Karpas-422 (cell line): ENCODE measurements around the gene SSMEM1. TPM values are rescaled to one million over a fixed set of nuclear protein-coding genes. Genes with fewer than 3 reads are reported as not detected.
A peak's percentile ranks its signal among the peaks of the same experiment; 100 is the strongest.
"Not testable (repeated sequence)": the region's sequence is repeated elsewhere in the genome, so short reads cannot be mapped to it uniquely, and the experiment has no call there.

ENCODE experiments used
- DNase-seq: peaks from one replicate; pipeline ENCODE4 v3.0.0-alpha.2; 2015
- H2AFZ ChIP-seq: fragments of 200-600 bp; sonication (generic); 2 replicates; pipeline ENCODE4 v1.6.1; 2014; ENCODE audit warnings: antibody characterized with exemption, low read length, mixed read lengths
- H3K27ac ChIP-seq: fragments of 200-600 bp; sonication (generic); 2 replicates; pipeline ENCODE4 v1.5.1; 2014; ENCODE audit warnings: mild to moderate bottlenecking, low read length, moderate library complexity
- H3K27me3 ChIP-seq: fragments of 200-600 bp; sonication (generic); 2 replicates; pipeline ENCODE4 v1.6.1; 2014; ENCODE audit warnings: low read length, mixed read lengths
- H3K36me3 ChIP-seq: fragments of 200-600 bp; sonication (generic); 2 replicates; pipeline ENCODE4 v1.6.1; 2014; ENCODE audit warnings: low read length, mixed read lengths; ENCODE audit not compliant: insufficient read depth
- H3K4me1 ChIP-seq: fragments of 200-600 bp; sonication (generic); 2 replicates; pipeline ENCODE4 v1.6.1; 2014; ENCODE audit warnings: mild to moderate bottlenecking, low read length, mixed read lengths
- H3K4me2 ChIP-seq: fragments of 200-600 bp; sonication (generic); 2 replicates; pipeline ENCODE4 v1.6.1; 2014; ENCODE audit warnings: low read length, low read depth, mild to moderate bottlenecking; ENCODE audit not compliant: poor library complexity, severe bottlenecking
- H3K4me3 ChIP-seq: fragments of 200-600 bp; sonication (generic); 2 replicates; pipeline ENCODE4 v1.5.1; 2014; ENCODE audit warnings: mild to moderate bottlenecking, antibody characterized with exemption, low read length, mixed read lengths
- H3K79me2 ChIP-seq: fragments of 200-600 bp; sonication (generic); 2 replicates; pipeline ENCODE4 v1.6.1; 2014; ENCODE audit warnings: mild to moderate bottlenecking, low read length, mixed read lengths
- H3K9ac ChIP-seq: fragments of 200-600 bp; sonication (generic); 2 replicates; pipeline ENCODE4 v1.6.0; 2014; ENCODE audit warnings: low read length
- H3K9me2 ChIP-seq: fragments of 200-600 bp; sonication (generic), shearing (Covaris generic); replicated peaks from 2 replicates; pipeline ENCODE4 v1.6.0; 2014; ENCODE audit warnings: mild to moderate bottlenecking, low read length, moderate library complexity; ENCODE audit not compliant: insufficient read depth
- H3K9me3 ChIP-seq: fragments of 300-700, 200-600 bp; sonication (generic); 2 replicates; pipeline ENCODE4 v1.6.1; 2014; ENCODE audit warnings: low read length, mixed read lengths
- H4K20me1 ChIP-seq: fragments of 200-600 bp; sonication (generic); 2 replicates; pipeline ENCODE4 v1.6.1; 2014; ENCODE audit warnings: mild to moderate bottlenecking, antibody characterized with exemption, low read length, low read depth; ENCODE audit not compliant: insufficient read depth
- total RNA-seq: library from RNA; depleted of rRNA; stranded (reverse); fragments of >200 nt; shearing (Covaris generic); gene quantifications from 2 replicates; pipeline ENCODE4 v1.2.3, GENCODE V29; 2014; ENCODE audit warnings: low replicate concordance

SSMEM1 gene
- total RNA-seq, 1 experiment from 2014 or later = not detected

- Histone ChIP-seq H3K9ac (no peak overlapping the region), H2AFZ (peak overlapping the region; percentile 36; the same call in 1 of the 2 replicates)
Measured at GRCh38 chr7:130228840-130229502, 21.3 kb downstream of the SSMEM1 start.

GRCh38 chr7:130229981-130230380 lies 22.3 kb downstream of the SSMEM1 start:
- H3K79me2 ChIP-seq, H3K27ac ChIP-seq, H3K4me2 ChIP-seq, H4K20me1 ChIP-seq, H3K9ac ChIP-seq, H3K27me3 ChIP-seq, H3K36me3 ChIP-seq, H3K9me3 ChIP-seq, H2AFZ ChIP-seq, DNase-seq, H3K4me3 ChIP-seq, H3K4me1 ChIP-seq, H3K9me2 ChIP-seq: not testable (repeated sequence)

More at GRCh38 chr7:130228840-130229502, 21.3 kb downstream of the SSMEM1 start:
- Histone ChIP-seq H3K4me3 (no peak overlapping the region), H3K79me2 (no peaks in the 10 kb centered on the region), H4K20me1 (no peaks in the 10 kb centered on the region), H3K4me1 (no peaks in the 10 kb centered on the region), H3K9me2 (no peaks in the 10 kb centered on the region), H3K27ac (no peak overlapping the region), H3K36me3 (no peaks in the 10 kb centered on the region), H3K27me3 (no peaks in the 10 kb centered on the region), H3K4me2 (no peak overlapping the region), H3K9me3 (no peaks in the 10 kb centered on the region)
- no peak for DNase-seq

GRCh38 chr7:130231792-130232191 lies 24.1 kb downstream of the SSMEM1 start:
- Histone ChIP-seq H4K20me1 (no peaks in the 10 kb centered on the region), H3K4me2 (no peak overlapping the region), H3K79me2 (no peaks in the 10 kb centered on the region), H3K9me3 (no peaks in the 10 kb centered on the region), H3K27ac (no peak overlapping the region), H3K4me3 (no peak overlapping the region), H2AFZ (no peak overlapping the region), H3K4me1 (no peaks in the 10 kb centered on the region), H3K9me2 (no peaks in the 10 kb centered on the region), H3K9ac (no peak overlapping the region), H3K27me3 (no peaks in the 10 kb centered on the region), H3K36me3 (no peaks in the 10 kb centered on the region)
- no peak for DNase-seq

- Histone ChIP-seq H3K9me2 (no peaks in the 10 kb centered on the region), H3K79me2 (no peaks in the 10 kb centered on the region), H3K4me3 (no peak overlapping the region), H4K20me1 (no peaks in the 10 kb centered on the region), H3K4me1 (no peaks in the 10 kb centered on the region), H3K9ac (no peak overlapping the region), H3K36me3 (no peaks in the 10 kb centered on the region), H2AFZ (no peak overlapping the region), H3K27ac (no peak overlapping the region), H3K4me2 (no peak overlapping the region), H3K27me3 (no peaks in the 10 kb centered on the region), H3K9me3 (no peaks in the 10 kb centered on the region)
- DNase-seq = no peak
Measured at GRCh38 chr7:130232209-130232608, 24.5 kb downstream of the SSMEM1 start.

- no peak overlapping the region for H2AFZ ChIP-seq
- no peak overlapping the region for H3K4me2 ChIP-seq
- no peak overlapping the region for H3K27ac ChIP-seq
- DNase-seq = no peak
- H3K79me2 ChIP-seq = no peaks in the 10 kb centered on the region
- no peaks in the 10 kb centered on the region for H3K9me2 ChIP-seq
- no peaks in the 10 kb centered on the region for H4K20me1 ChIP-seq
- no peak overlapping the region for H3K9ac ChIP-seq
- no peaks in the 10 kb centered on the region for H3K36me3 ChIP-seq
- no peaks in the 10 kb centered on the region for H3K4me1 ChIP-seq
- H3K27me3 ChIP-seq = no peaks in the 10 kb centered on the region
- no peak overlapping the region for H3K4me3 ChIP-seq
- H3K9me3 ChIP-seq = no peaks in the 10 kb centered on the region
Measured at GRCh38 chr7:130234078-130234477, 26.4 kb downstream of the SSMEM1 start.

GRCh38 chr7:130236361-130236760 lies 28.7 kb downstream of the SSMEM1 start:
- H3K36me3 ChIP-seq, H3K9ac ChIP-seq, H3K27ac ChIP-seq, H3K4me3 ChIP-seq, H3K4me2 ChIP-seq, H3K9me2 ChIP-seq, H3K9me3 ChIP-seq, H3K27me3 ChIP-seq, DNase-seq, H2AFZ ChIP-seq, H3K79me2 ChIP-seq, H3K4me1 ChIP-seq, H4K20me1 ChIP-seq: not testable (repeated sequence)

- Histone ChIP-seq H3K36me3 (no peaks in the 10 kb centered on the region), H3K4me2 (no peak overlapping the region), H3K9ac (no peak overlapping the region), H3K4me1 (no peaks in the 10 kb centered on the region), H2AFZ (no peak overlapping the region), H3K27ac (no peak overlapping the region), H3K79me2 (no peaks in the 10 kb centered on the region), H4K20me1 (no peaks in the 10 kb centered on the region), H3K27me3 (no peaks in the 10 kb centered on the region), H3K9me3 (no peaks in the 10 kb centered on the region), H3K9me2 (no peaks in the 10 kb centered on the region), H3K4me3 (no peak overlapping the region)
- no peak for DNase-seq
Measured at GRCh38 chr7:130240240-130240639, 32.6 kb downstream of the SSMEM1 start.

- no peak overlapping the region for H3K9ac ChIP-seq
- DNase-seq = peak; percentile 73
- H4K20me1 ChIP-seq = no peaks in the 10 kb centered on the region
- no peaks in the 10 kb centered on the region for H3K9me2 ChIP-seq
- no peak overlapping the region for H3K4me2 ChIP-seq
- H3K27ac ChIP-seq = no peak overlapping the region
- H3K9me3 ChIP-seq = no peaks in the 10 kb centered on the region
- H2AFZ ChIP-seq = no peak overlapping the region; the same call in 1 of the 2 replicates
- no peaks in the 10 kb centered on the region for H3K79me2 ChIP-seq
- no peaks in the 10 kb centered on the region for H3K4me1 ChIP-seq
- H3K27me3 ChIP-seq = no peaks in the 10 kb centered on the region
- H3K36me3 ChIP-seq = no peaks in the 10 kb centered on the region
- no peak overlapping the region for H3K4me3 ChIP-seq
Measured at GRCh38 chr7:130242198-130243014, 34.7 kb downstream of the SSMEM1 start.
